ENCODE results near the gene CES2. TPM values are rescaled to one million over a fixed set of nuclear protein-coding genes. Genes with fewer than 3 reads are reported as not detected.
A peak's percentile ranks its signal among the peaks of the same experiment; 100 is the strongest.
"Not testable (repeated sequence)": the region's sequence is repeated elsewhere in the genome, so short reads cannot be mapped to it uniquely, and the experiment has no call there.

Gene CES2
- total RNA-seq, 1 experiment from 2014 or later, result 45.5 TPM

GRCh38 chr16:66895999-66896398, 39.3 kb upstream of the CES2 start:
- POLR2A ChIA-PET, result no interaction called here
- H3K4me3 ChIP-seq (ENCODE audit: low read depth, low read length), result no peak overlapping the region
- intact Hi-C loops (cut with micrococcal nuclease; ENCODE audit: unreplicated experiment), result loop anchor here (1.0 to 2.0 kb wide), 3 partner anchors 29 to 59 kb away; partner anchors contain the start of gene RRAD
- H3K4me1 Mint-ChIP-seq (ENCODE audit: low read depth, unreplicated experiment), result peaks cover 33% of the 10 kb centered on the region
- H3K27ac Mint-ChIP-seq (ENCODE audit: unreplicated experiment), result peak overlapping the region; percentile 64
- no peaks in the 10 kb centered on the region for H3K9me3 ChIP-seq
- no peaks in the 10 kb centered on the region for H3K9me3 Mint-ChIP-seq (ENCODE audit: unreplicated experiment)
- H3K36me3 Mint-ChIP-seq (ENCODE audit: insufficient read depth, unreplicated experiment), result peaks cover 8% of the 10 kb centered on the region
- BruUV-seq (replicated peaks), result no TSS peak
- peaks cover 46% of the 10 kb centered on the region for H3K4me1 ChIP-seq
- no peaks in the 10 kb centered on the region for H3K27me3 Mint-ChIP-seq (ENCODE audit: insufficient read depth, unreplicated experiment)
- no peaks in the 10 kb centered on the region for H3K27me3 ChIP-seq (replicated peaks; ENCODE audit: control insufficient read depth, insufficient read depth, low read length)
- H3K36me3 ChIP-seq (ENCODE audit: control insufficient read depth, insufficient read depth, low read length), result no peaks in the 10 kb centered on the region
- TF ChIP-seq CTCF (IDR thresholded peaks at IDR 0.05; ENCODE audit: insufficient read depth in 1 of 2, low read depth in 1 of 2, low read length in 1 of 2, severe bottlenecking in 1 of 2, unreplicated experiment in 1 of 2), result no peak
- CTCF ChIA-PET, result interaction anchor here (0.5 to 3.0 kb wide), 16 partner anchors 9 to 274 kb away, joined by 3 to 36 read pairs (median 4); partner anchors contain the start of genes CDH16, CIAO2B, NOL3 and PDP2
- no peak for DNase-seq
- H3K4me3 Mint-ChIP-seq (ENCODE audit: unreplicated experiment), result no peak overlapping the region

- CTCF ChIA-PET, result interaction anchor here (0.6 to 3.0 kb wide), 6 partner anchors 10 to 74 kb away, joined by 3 to 36 read pairs (median 7); no protein-coding TSS in a partner anchor
- not testable (repeated sequence) for BruUV-seq (replicated peaks)
Observed at GRCh38 chr16:66896682-66897081, 38.6 kb upstream of the CES2 start.

DNA sequence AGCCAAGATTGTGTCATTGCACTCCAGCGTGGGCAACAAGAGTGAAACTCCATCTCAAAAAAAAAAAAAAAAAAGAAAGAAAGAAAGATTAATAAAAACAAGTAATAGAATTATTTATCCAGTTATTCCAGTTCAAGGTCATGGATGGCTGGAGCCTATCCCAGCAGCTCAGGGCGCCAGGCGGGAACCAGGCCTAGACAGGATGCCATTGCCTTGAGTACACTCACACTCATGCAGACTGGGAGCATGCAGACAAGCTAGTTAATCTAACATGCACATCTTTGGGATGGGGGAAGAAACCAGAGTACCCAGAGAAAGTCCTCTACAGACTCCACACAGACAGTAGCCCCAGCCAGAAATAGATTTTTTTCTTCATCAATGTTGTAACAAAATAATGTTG, 37.1 kb upstream of the CES2 start:
- H3K36me3 Mint-ChIP-seq (ENCODE audit: insufficient read depth, unreplicated experiment), result no peaks in the 10 kb centered on the region
- DNase-seq, result no peak
- no peaks in the 10 kb centered on the region for H3K27me3 Mint-ChIP-seq (ENCODE audit: insufficient read depth, unreplicated experiment)
- H3K4me3 Mint-ChIP-seq (ENCODE audit: unreplicated experiment), result no peak overlapping the region
- H3K27me3 ChIP-seq (replicated peaks; ENCODE audit: control insufficient read depth, insufficient read depth, low read length), result no peaks in the 10 kb centered on the region
- ChIA-PET CTCF (interaction anchor here (0.6 kb wide), 1 partner anchor 278 kb away, joined by 4 read pairs; no protein-coding TSS in a partner anchor), POLR2A (no interaction called here)
- intact Hi-C loops (cut with micrococcal nuclease; ENCODE audit: unreplicated experiment), result no loop called here
- no peaks in the 10 kb centered on the region for H3K9me3 Mint-ChIP-seq (ENCODE audit: unreplicated experiment)
- no peaks in the 10 kb centered on the region for H3K9me3 ChIP-seq
- no TSS peak for BruUV-seq (replicated peaks)
- H3K27ac Mint-ChIP-seq (ENCODE audit: unreplicated experiment), result no peak overlapping the region
- no peaks in the 10 kb centered on the region for H3K36me3 ChIP-seq (ENCODE audit: control insufficient read depth, insufficient read depth, low read length)
- H3K4me3 ChIP-seq (ENCODE audit: low read depth, low read length), result no peak overlapping the region
- peaks cover 33% of the 10 kb centered on the region for H3K4me1 Mint-ChIP-seq (ENCODE audit: low read depth, unreplicated experiment)
- peaks cover 51% of the 10 kb centered on the region for H3K4me1 ChIP-seq
- TF ChIP-seq CTCF (IDR thresholded peaks at IDR 0.05; ENCODE audit: insufficient read depth in 1 of 2, low read depth in 1 of 2, low read length in 1 of 2, severe bottlenecking in 1 of 2, unreplicated experiment in 1 of 2), result no peak

More at GRCh38 chr16:66896682-66897081, 38.6 kb upstream of the CES2 start:
- H3K9me3 ChIP-seq; H3K9me3 Mint-ChIP-seq (ENCODE audit: unreplicated experiment); H3K4me3 Mint-ChIP-seq (ENCODE audit: unreplicated experiment); POLR2A ChIA-PET; DNase-seq; H3K4me3 ChIP-seq (ENCODE audit: low read depth, low read length); H3K27me3 ChIP-seq (replicated peaks; ENCODE audit: control insufficient read depth, insufficient read depth, low read length); H3K36me3 ChIP-seq (ENCODE audit: control insufficient read depth, insufficient read depth, low read length); H3K27me3 Mint-ChIP-seq (ENCODE audit: insufficient read depth, unreplicated experiment); intact Hi-C loops (cut with micrococcal nuclease; ENCODE audit: unreplicated experiment); H3K36me3 Mint-ChIP-seq (ENCODE audit: insufficient read depth, unreplicated experiment): not testable (repeated sequence)
- Mint-ChIP-seq H3K27ac (ENCODE audit: unreplicated experiment) (peak overlapping the region; percentile 64), H3K4me1 (ENCODE audit: low read depth, unreplicated experiment) (peaks cover 33% of the 10 kb centered on the region)
- H3K4me1 ChIP-seq, result peaks cover 51% of the 10 kb centered on the region

GRCh38 chr16:66898933-66899309, 36.4 kb upstream of the CES2 start:
- Histone ChIP-seq H3K9me3 (no peaks in the 10 kb centered on the region), H3K36me3 (ENCODE audit: control insufficient read depth, insufficient read depth, low read length) (no peaks in the 10 kb centered on the region), H3K4me3 (ENCODE audit: low read depth, low read length) (no peak overlapping the region), H3K4me1 (peaks cover 56% of the 10 kb centered on the region), H3K27me3 (replicated peaks; ENCODE audit: control insufficient read depth, insufficient read depth, low read length) (no peaks in the 10 kb centered on the region)
- intact Hi-C loops (cut with micrococcal nuclease; ENCODE audit: unreplicated experiment), result no loop called here
- DNase-seq, result no peak
- CTCF ChIA-PET, result no interaction called here
- no peak for TF ChIP-seq CTCF (IDR thresholded peaks at IDR 0.05; ENCODE audit: insufficient read depth in 1 of 2, low read depth in 1 of 2, low read length in 1 of 2, severe bottlenecking in 1 of 2, unreplicated experiment in 1 of 2)
- POLR2A ChIA-PET, result no interaction called here
- Mint-ChIP-seq H3K9me3 (ENCODE audit: unreplicated experiment) (no peaks in the 10 kb centered on the region), H3K27ac (ENCODE audit: unreplicated experiment) (peak overlapping the region; percentile 69), H3K27me3 (ENCODE audit: insufficient read depth, unreplicated experiment) (no peaks in the 10 kb centered on the region), H3K4me1 (ENCODE audit: low read depth, unreplicated experiment) (peaks cover 33% of the 10 kb centered on the region), H3K36me3 (ENCODE audit: insufficient read depth, unreplicated experiment) (no peaks in the 10 kb centered on the region), H3K4me3 (ENCODE audit: unreplicated experiment) (no peak overlapping the region)
- no TSS peak for BruUV-seq (replicated peaks)

Measured in Caco-2 (cell line).